OCI-M2 (cell line): ENCODE results near the gene MAP4K1.
A peak's percentile ranks its signal among the peaks of the same experiment; 100 is the strongest.

ENCODE experiments used
- DNase-seq: peaks from one replicate; lab custom pipeline; 2025; ENCODE audit not compliant: unreplicated experiment; lab: John Stamatoyannopoulos, UW

Gene MAP4K1

DNA sequence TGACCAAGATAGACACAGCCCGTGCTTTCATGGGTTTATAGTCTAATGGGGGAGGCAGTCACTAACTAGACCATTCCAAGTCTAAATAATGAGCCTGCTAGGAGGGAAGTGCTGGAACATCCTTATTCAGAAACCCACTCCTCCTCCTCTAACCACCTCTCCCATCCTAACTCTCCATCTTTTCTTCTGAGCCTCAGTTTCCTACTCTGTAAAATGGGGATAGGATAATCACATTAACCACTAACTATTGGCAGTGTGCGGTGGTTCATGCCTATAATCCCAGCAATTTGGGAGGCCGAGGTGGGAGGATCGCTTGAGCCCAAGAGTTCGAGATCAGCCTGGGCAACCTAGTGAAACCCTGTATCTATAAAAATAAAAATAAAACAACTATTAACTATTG, 68.7 kb downstream of the MAP4K1 start:
- DNase-seq: no peak

DNA sequence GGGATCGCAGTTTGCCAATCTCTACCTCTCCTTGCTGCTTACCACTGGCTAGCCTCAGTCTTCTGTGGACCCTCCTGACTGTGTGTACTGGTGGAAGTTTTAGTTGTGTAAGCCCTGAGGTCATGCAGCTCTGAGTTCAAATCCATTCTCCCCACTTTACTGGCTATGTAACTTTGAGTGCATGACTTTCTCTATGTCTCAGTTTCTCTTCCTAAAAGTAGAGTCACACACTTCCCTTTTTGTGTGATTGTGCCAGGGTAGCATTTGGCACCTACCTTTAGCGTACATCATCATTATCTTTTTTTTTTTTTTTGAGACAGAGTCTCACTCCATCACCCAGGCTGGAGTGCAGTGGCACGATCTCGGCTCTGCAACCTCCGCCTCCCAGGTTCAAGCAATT, 70.3 kb downstream of the MAP4K1 start:
- DNase-seq: no peak

DNA sequence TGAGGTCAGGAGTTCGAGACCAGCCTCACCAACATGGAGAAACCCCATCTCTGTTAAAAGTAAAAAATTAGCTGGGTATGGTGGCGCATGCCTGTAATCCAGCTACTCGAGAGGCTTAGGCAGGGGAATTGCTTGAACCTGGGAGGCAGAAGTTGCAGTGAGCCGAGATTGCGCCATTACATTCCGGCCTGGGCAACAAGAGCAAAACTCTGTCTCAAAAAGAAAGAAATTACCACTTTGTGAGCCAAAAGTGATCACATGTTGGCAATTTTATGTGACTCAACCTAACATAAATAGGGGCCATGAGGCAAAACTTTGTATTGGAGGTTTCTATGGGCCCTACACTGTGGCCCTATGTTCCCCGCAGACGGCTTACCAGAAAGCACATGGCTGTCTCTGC, 72.2 kb downstream of the MAP4K1 start:
- no peak for DNase-seq

DNA sequence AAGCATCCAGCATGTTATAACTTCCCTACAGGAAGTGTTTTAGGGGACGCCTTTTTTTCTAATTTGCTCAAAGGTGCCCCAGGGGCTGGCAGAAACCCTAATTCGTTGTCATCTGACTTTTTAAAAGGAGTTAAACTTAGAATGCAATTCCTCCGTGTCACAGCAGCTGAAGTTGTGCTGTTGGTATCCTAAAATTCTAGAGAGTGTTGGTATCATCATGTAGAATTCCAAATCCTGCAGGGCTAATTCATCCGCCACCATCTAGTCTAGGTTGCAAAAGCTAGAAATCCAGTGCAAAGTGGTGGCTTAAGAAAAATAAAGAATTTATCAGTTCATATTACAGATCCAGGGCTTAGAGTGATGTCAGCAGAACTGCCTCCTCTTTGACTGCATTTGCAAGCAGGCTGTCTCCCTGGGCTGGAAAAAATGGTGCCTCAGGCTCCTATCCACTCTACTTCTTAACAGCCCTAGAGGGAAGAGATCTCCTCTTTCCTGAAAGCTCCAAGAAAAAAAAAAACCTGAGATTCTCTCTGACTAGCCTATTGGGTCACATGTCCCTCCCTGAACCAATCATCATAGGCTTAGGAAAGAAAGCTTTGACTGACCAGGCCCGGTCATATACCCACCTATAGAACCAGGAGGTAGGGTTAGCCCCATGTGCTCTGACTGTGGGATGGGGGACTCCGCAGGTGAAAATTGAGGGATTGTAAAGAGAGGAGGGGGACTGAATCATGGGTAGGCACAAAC, 73.0 kb downstream of the MAP4K1 start:
- DNase-seq: no peak

DNA sequence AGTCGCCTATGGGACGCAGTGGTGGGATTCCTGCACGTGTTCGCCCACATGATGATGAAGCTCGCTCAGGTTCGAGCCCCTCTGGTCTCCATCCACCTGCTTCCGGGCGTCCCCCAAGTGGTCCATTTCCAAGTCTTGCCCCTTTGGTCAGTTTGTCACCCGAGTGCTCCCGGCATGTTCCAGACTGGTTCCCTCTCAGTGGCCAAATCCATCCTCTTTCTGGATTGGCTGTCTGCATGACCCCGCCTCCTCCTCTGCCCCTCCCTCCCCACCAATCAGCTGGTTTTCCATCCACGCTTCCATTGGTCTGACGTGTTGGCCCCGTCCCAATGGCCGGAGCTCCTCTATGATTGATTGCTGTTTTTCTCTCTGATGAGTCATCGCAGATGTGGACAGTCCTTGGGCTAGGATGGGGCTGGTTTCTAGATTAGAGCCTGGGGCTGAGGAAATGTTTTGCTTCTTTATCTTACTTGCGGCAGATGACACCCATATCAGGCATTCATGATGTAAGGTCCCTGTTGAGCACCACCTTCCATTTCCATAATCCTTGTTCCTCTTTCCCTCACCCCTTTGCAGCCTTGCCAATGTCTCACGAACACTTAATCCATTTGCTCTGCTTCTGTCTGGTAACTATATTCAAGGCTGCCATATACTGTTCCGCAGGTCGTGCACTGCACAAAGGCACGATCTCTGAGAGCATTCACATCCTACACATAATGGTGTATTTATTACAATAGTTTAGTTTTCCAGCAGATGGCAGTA, 73.8 kb downstream of the MAP4K1 start:
- DNase-seq: peak; percentile 87

DNA sequence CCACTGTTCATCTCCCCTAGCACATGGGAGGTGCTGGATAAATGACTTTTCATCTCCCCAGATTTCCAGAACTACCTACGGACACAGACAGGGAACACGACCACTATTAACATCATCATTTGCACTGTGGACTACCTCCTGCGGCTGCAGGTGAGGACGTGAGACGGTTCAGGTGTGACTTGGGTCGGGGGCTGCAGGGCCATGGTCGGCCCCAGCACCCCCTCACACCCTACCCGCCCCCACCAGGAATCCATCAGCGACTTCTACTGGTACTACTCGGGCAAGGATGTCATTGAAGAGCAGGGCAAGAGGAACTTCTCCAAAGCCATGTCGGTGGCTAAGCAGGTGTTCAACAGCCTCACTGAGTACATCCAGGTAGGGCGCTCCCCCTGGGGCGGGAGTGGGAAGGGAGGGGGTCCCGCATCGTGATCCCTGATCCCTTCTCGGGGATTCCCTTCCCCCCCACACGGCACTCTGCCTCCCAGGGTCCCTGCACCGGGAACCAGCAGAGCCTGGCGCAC, 74.4 kb downstream of the MAP4K1 start:
- DNase-seq: no peak

DNA sequence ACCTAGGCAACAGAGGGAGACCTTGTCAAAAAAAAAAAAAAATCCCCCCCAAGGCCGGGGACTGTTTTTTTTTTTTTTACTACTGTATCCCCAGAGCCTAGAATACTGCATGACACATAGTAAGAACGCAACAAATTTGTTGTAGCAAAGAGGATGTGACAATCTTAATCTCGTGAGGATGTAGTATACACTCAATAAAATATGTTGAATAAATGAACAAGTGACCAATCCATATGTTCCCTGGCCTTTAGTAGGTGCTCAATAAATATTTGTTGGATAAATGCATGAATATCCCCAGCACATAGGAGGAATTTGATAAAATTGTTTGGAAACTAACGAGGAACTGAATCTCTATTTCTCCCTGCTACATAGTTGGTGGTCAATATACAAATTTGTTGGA, 75.7 kb downstream of the MAP4K1 start:
- DNase-seq: no peak

DNA sequence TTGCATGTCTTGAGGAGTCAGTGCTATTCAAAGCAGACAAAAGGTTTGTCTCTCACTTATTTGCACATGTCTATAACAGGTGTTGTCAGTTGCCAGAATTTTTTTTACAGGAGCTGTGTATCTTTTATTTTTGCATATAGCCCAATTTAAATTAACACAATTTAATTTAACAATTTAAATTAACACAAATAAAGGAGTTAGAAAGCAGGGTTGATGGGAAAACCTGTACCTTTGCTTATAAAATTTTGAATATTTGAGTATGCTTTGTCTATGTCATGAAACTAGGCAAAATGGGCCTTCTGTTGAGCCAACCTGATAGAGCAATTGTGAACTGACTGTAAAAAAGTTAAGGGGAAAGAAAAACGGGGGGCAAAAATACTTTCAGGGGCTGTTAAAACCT, 78.0 kb downstream of the MAP4K1 start:
- no peak for DNase-seq

DNA sequence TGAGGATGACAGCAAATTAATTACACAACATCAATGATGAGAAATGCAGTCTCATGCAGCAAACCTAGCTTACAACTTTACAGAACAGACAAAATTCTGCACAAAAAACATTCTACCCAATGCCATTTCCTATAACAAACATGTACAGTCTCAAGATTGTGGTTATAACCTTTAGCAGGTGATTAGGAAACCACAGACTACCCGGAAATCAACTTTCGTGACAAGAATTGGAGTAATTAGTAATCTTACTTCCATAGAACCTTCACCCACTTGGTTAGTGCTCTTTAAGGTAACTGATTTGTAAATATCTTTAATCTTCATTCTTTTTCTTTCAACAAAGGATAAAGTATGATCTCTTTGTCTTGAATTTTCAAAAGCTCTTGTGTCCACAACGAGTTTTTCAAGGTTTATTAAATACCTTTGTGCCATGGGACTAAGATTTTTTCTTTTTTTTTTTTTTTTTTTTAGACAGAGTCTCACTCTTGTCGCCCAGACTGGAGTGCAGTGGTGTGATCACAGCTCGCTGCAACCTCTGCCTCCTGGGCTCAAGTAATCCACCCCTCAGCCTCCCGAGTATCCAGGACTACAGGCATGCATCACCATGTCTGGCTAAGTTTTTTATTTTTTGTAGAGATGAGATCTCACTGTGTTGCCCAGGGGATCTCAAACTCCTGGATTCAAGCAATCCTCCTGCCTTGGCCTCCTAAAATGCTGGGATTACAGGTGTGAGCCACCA, 78.8 kb downstream of the MAP4K1 start:
- no peak for DNase-seq

DNA sequence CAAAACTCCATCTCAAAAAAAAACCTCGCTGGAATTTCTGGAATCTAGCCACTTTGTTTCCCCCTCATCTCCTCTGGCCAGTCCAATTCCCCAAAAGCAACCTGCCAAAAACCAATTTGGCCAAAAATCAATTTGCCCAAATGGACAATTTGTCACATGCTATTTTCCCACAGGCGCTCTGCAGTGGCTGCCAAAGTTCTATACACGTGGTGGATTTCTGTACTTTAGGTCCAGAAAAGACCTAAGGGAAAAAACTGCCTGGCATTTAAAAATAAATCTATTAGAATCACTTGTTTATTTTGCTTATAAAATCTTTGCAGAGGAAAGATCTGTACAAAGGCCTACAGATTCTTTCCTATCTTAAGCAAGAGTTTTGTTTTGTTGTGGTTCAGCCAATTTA, 79.4 kb downstream of the MAP4K1 start:
- DNase-seq: no peak
